ENCODE data around the gene ING5. TPM values are rescaled to one million over a fixed set of nuclear protein-coding genes. Genes with fewer than 3 reads are reported as not detected.

Gene ING5
- total RNA-seq, 1 experiment from 2014 or later: 32.1 TPM

- H3F3A ChIP-seq (ENCODE audit: low read length, unreplicated experiment): no peaks in the 10 kb centered on the region
- H3K4me2 ChIP-seq (ENCODE audit: low read length): peak overlapping the region; percentile 92
- H3K27me3 ChIP-seq (ENCODE audit: low read length): no peaks in the 10 kb centered on the region
- DNase-seq (peak; percentile 19), ATAC-seq (no peak)
- TF ChIP-seq EZH2phosphoT487 (IDR thresholded peaks at IDR 0.05; ENCODE audit: borderline replicate concordance, low read length): no peak
- no peak for TF ChIP-seq CTCF (conservative IDR thresholded peaks at IDR 0.05; ENCODE audit: low read depth, low read length)
- TF ChIP-seq EZH2 (IDR thresholded peaks at IDR 0.05; ENCODE audit: low read length, unreplicated experiment): no peak
- no TSS peak for BruUV-seq (replicated peaks)
- peak overlapping the region; percentile 72 for H3K9ac ChIP-seq (ENCODE audit: low read length)
- peaks cover 13% of the 10 kb centered on the region for H3K36me3 ChIP-seq (ENCODE audit: low read depth, low read length)
- H2AFZ ChIP-seq (ENCODE audit: low read length): no peak overlapping the region
- peaks cover 5% of the 10 kb centered on the region; the same call in 1 of the 2 replicates for H3K4me1 ChIP-seq (ENCODE audit: insufficient read depth, low read length)
- H3K79me2 ChIP-seq (ENCODE audit: low read length): peaks cover 20% of the 10 kb centered on the region
- no peak overlapping the region for H3K27ac ChIP-seq (ENCODE audit: low read length)
- ChIA-PET POLR2A (ENCODE audit: unreplicated experiment) (no interaction called here), CTCF (no interaction called here)
- H3K9me3 ChIP-seq (ENCODE audit: low read length): no peaks in the 10 kb centered on the region
- no peaks in the 10 kb centered on the region for H3K9me2 ChIP-seq (replicated peaks; ENCODE audit: low read length)
- H3K4me3 ChIP-seq (ENCODE audit: low read length): peak overlapping the region; percentile 78
- intact Hi-C loops (cut with micrococcal nuclease): loop anchor here (2.0 kb wide), 3 partner anchors 16 to 38 kb away; partner anchors contain the start of gene DTYMK
- H4K20me1 ChIP-seq (ENCODE audit: low read length): no peaks in the 10 kb centered on the region
Measured at GRCh38 chr2:241703032-241703604, 1.3 kb downstream of the ING5 start.

- Histone ChIP-seq H3F3A (ENCODE audit: low read length, unreplicated experiment) (no peaks in the 10 kb centered on the region), H3K79me2 (ENCODE audit: low read length) (peaks cover 20% of the 10 kb centered on the region), H3K4me1 (ENCODE audit: insufficient read depth, low read length) (peaks cover 5% of the 10 kb centered on the region; the same call in 1 of the 2 replicates), H3K36me3 (ENCODE audit: low read depth, low read length) (peaks cover 28% of the 10 kb centered on the region), H3K9ac (ENCODE audit: low read length) (no peak overlapping the region), H3K9me3 (ENCODE audit: low read length) (no peaks in the 10 kb centered on the region), H2AFZ (ENCODE audit: low read length) (no peak overlapping the region), H4K20me1 (ENCODE audit: low read length) (no peaks in the 10 kb centered on the region), H3K27ac (ENCODE audit: low read length) (no peak overlapping the region), H3K4me3 (ENCODE audit: low read length) (no peak overlapping the region), H3K9me2 (replicated peaks; ENCODE audit: low read length) (no peaks in the 10 kb centered on the region), H3K4me2 (ENCODE audit: low read length) (no peak overlapping the region), H3K27me3 (ENCODE audit: low read length) (no peaks in the 10 kb centered on the region)
- CTCF ChIA-PET: no interaction called here
- no TSS peak for BruUV-seq (replicated peaks)
- TF ChIP-seq CTCF (conservative IDR thresholded peaks at IDR 0.05; ENCODE audit: low read depth, low read length) (no peak), EZH2phosphoT487 (IDR thresholded peaks at IDR 0.05; ENCODE audit: borderline replicate concordance, low read length) (no peak), EZH2 (IDR thresholded peaks at IDR 0.05; ENCODE audit: low read length, unreplicated experiment) (no peak)
- POLR2A ChIA-PET (ENCODE audit: unreplicated experiment): no interaction called here
- intact Hi-C loops (cut with micrococcal nuclease): no loop called here
- no peak for DNase-seq
- no peak for ATAC-seq
Measured at GRCh38 chr2:241706537-241706936, 4.7 kb downstream of the ING5 start.

GRCh38 chr2:241708879-241709278 lies 7.0 kb downstream of the ING5 start:
- intact Hi-C loops (cut with micrococcal nuclease): no loop called here
- Histone ChIP-seq H3F3A (ENCODE audit: low read length, unreplicated experiment) (no peaks in the 10 kb centered on the region), H3K4me1 (ENCODE audit: insufficient read depth, low read length) (no peaks in the 10 kb centered on the region), H3K27me3 (ENCODE audit: low read length) (no peaks in the 10 kb centered on the region), H3K9me2 (replicated peaks; ENCODE audit: low read length) (no peaks in the 10 kb centered on the region), H3K9me3 (ENCODE audit: low read length) (no peaks in the 10 kb centered on the region), H3K4me3 (ENCODE audit: low read length) (no peak overlapping the region), H4K20me1 (ENCODE audit: low read length) (no peaks in the 10 kb centered on the region), H3K27ac (ENCODE audit: low read length) (no peak overlapping the region), H2AFZ (ENCODE audit: low read length) (no peak overlapping the region), H3K9ac (ENCODE audit: low read length) (no peak overlapping the region), H3K4me2 (ENCODE audit: low read length) (no peak overlapping the region), H3K79me2 (ENCODE audit: low read length) (peaks cover 7% of the 10 kb centered on the region), H3K36me3 (ENCODE audit: low read depth, low read length) (peaks cover 33% of the 10 kb centered on the region)
- ATAC-seq: no peak
- TF ChIP-seq EZH2 (IDR thresholded peaks at IDR 0.05; ENCODE audit: low read length, unreplicated experiment) (no peak), CTCF (conservative IDR thresholded peaks at IDR 0.05; ENCODE audit: low read depth, low read length) (no peak), EZH2phosphoT487 (IDR thresholded peaks at IDR 0.05; ENCODE audit: borderline replicate concordance, low read length) (no peak)
- ChIA-PET CTCF (no interaction called here), POLR2A (ENCODE audit: unreplicated experiment) (no interaction called here)
- no peak for DNase-seq
- BruUV-seq (replicated peaks): no TSS peak

Data from PC-3 (cell line).